Gastrocnemius medialis (tissue), 4 donors: ENCODE data around the gene RNF43. TPM values are rescaled to one million over a fixed set of nuclear protein-coding genes. Genes with fewer than 3 reads are reported as not detected.

Experiments used
- ATAC-seq, 2 donors: fragments of 150-250 bp; one replicate each; pipeline ENCODE4 v1.9.1; 2016
- DNase-seq, 2 donors: peaks; one replicate each; pipeline ENCODE4 v3.0.0-alpha.2; 2019
- H3K27ac ChIP-seq, 4 donors: fragments of 200-600 bp; sonication (generic); 1 replicate in 1 of 4; 2 replicates in 3 of 4; pipeline ENCODE4 v1.5.1; 2016 to 2018; ENCODE audit warnings: mild to moderate bottlenecking in 2 of 4, moderate library complexity in 1 of 4
- H3K27me3 ChIP-seq, 3 donors: fragments of 200-600 bp; sonication (generic) in 2 of 3; 1 replicate in 1 of 3; 2 replicates in 2 of 3; pipeline versions ENCODE4 v1.5.1 to v1.6.0; 2016 to 2019; ENCODE audit warnings: mild to moderate bottlenecking in 1 of 3, moderate library complexity in 1 of 3
- H3K36me3 ChIP-seq, 2 donors: fragments of 200-600 bp; sonication (generic) in 1 of 2; one replicate each; pipeline ENCODE4 v1.5.1; 2017 to 2018
- H3K4me1 ChIP-seq, 2 donors: fragments of 200-600 bp; sonication (generic) in 1 of 2; one replicate each; pipeline ENCODE4 v1.5.1; 2016 to 2017; ENCODE audit warnings: mild to moderate bottlenecking in 2 of 2
- H3K4me3 ChIP-seq, 4 donors: fragments of 200-600 bp; sonication (generic) in 3 of 4; 1 replicate in 1 of 4; 2 replicates in 3 of 4; pipeline ENCODE4 v1.5.1; 2016 to 2019; ENCODE audit warnings: mild to moderate bottlenecking in 2 of 4
- H3K9me3 ChIP-seq, 3 donors: fragments of 200-600 bp; sonication (generic) in 2 of 3; 1 replicate in 1 of 3; 2 replicates in 2 of 3; pipeline ENCODE4 v1.5.1; 2016 to 2019
- CTCF ChIP-seq, 5 experiments: fragments of 450-650 bp in 3 of 5; fragments of 200-600 bp in 2 of 5; sonication (generic) in 2 of 5; IDR thresholded peaks in 4 of 5; conservative IDR thresholded peaks in 1 of 5; 1 replicate in 4 of 5; 2 replicates in 1 of 5; pipeline ENCODE4 v1.5.1; 2016 to 2019; ENCODE audit warnings: antibody characterized with exemption in 5 of 5, mild to moderate bottlenecking in 3 of 5, moderate library complexity in 3 of 5
- POLR2A ChIP-seq, 2 donors: fragments of 450-650 bp; IDR thresholded peaks; one replicate each; pipeline ENCODE4 v1.6.1; 2017; ENCODE audit warnings: antibody characterized with exemption in 2 of 2, mild to moderate bottlenecking in 2 of 2, moderate library complexity in 2 of 2
- in situ Hi-C, 4 donors: fragments of 200-750 bp; cut with MboI; loops; one replicate each; pipeline versions ENCODE4 v1.15.0 to v1.8.0; 2017; ENCODE audit warnings: low sequenced_read_pairs in 4 of 4
- intact Hi-C: fragments of 100-400 bp; cut with DNase I; formaldehyde crosslinking; loops from one replicate; pipeline ENCODE4 v1.15.1; 2023; ENCODE audit warnings: low total_unique reads
- total RNA-seq, 4 donors: library from RNA; depleted of rRNA; stranded (reverse); fragments of >200 nt; gene quantifications; one replicate each; pipeline versions ENCODE4 v1.1.0 to v1.2.3, GENCODE V29; 2016

Gene RNF43
- total RNA-seq, 4 donors from 2014 or later: 0.20 TPM; not detected in 3

- TF ChIP-seq POLR2A (IDR thresholded peaks at IDR 0.05): no peak
- TF ChIP-seq CTCF (IDR thresholded peaks at IDR 0.05 in 4 of 5, conservative IDR thresholded peaks at IDR 0.05 in 1 of 5): no peak
- in situ Hi-C loops: no loop called here
- no peaks in the 10 kb centered on the region for H3K4me1 ChIP-seq
- H3K36me3 ChIP-seq: no peaks in the 10 kb centered on the region
- intact Hi-C loops: no loop called here
- no peak overlapping the region for H3K4me3 ChIP-seq
- H3K27ac ChIP-seq: no peak overlapping the region
- H3K9me3 ChIP-seq: no peaks in the 10 kb centered on the region
- no peak for DNase-seq
- H3K27me3 ChIP-seq: peaks cover 0 to 3% (median 0%) of the 10 kb centered on the region in 3 donors
- ATAC-seq: no peak
These were observed 25.9 kb downstream of the RNF43 start for GRCh38 chr17:58391302-58391984.

- Histone ChIP-seq H3K4me3 (no peak overlapping the region), H3K4me1 (no peaks in the 10 kb centered on the region), H3K27ac (no peak overlapping the region), H3K9me3 (no peaks in the 10 kb centered on the region), H3K36me3 (no peaks in the 10 kb centered on the region), H3K27me3 (peaks cover 0 to 3% (median 0%) of the 10 kb centered on the region in 3 donors)
- DNase-seq (no peak), ATAC-seq (no peak)
- TF ChIP-seq CTCF (IDR thresholded peaks at IDR 0.05 in 4 of 5, conservative IDR thresholded peaks at IDR 0.05 in 1 of 5): no peak
- TF ChIP-seq POLR2A (IDR thresholded peaks at IDR 0.05): no peak
- intact Hi-C loops: no loop called here
- in situ Hi-C loops: no loop called here
These were observed 26.4 kb downstream of the RNF43 start for GRCh38 chr17:58390884-58391283.

- TF ChIP-seq POLR2A (IDR thresholded peaks at IDR 0.05): no peak
- no peak for TF ChIP-seq CTCF (IDR thresholded peaks at IDR 0.05 in 4 of 5, conservative IDR thresholded peaks at IDR 0.05 in 1 of 5)
These were observed 28.8 kb downstream of the RNF43 start for GRCh38 chr17:58388302-58389190.

GRCh38 chr17:58387834-58388233 is 29.5 kb downstream of the RNF43 start:
- in situ Hi-C loops (no loop called here), intact Hi-C loops (no loop called here)
- H3K9me3 ChIP-seq: no peaks in the 10 kb centered on the region
- peaks cover 0 to 3% (median 0%) of the 10 kb centered on the region in 3 donors for H3K27me3 ChIP-seq
- no peaks in the 10 kb centered on the region for H3K4me1 ChIP-seq
- no peak for TF ChIP-seq POLR2A (IDR thresholded peaks at IDR 0.05)
- TF ChIP-seq CTCF (IDR thresholded peaks at IDR 0.05 in 4 of 5, conservative IDR thresholded peaks at IDR 0.05 in 1 of 5): no peak
- H3K27ac ChIP-seq: no peak overlapping the region
- ATAC-seq (no peak), DNase-seq (no peak)
- H3K4me3 ChIP-seq: no peak overlapping the region
- no peaks in the 10 kb centered on the region for H3K36me3 ChIP-seq

More at GRCh38 chr17:58388302-58389190, 28.8 kb downstream of the RNF43 start:
- Histone ChIP-seq H3K9me3 (no peaks in the 10 kb centered on the region), H3K4me3 (no peak overlapping the region), H3K36me3 (no peaks in the 10 kb centered on the region), H3K27ac (no peak overlapping the region), H3K4me1 (no peaks in the 10 kb centered on the region), H3K27me3 (peaks cover 0 to 3% (median 0%) of the 10 kb centered on the region in 3 donors)
- intact Hi-C loops (no loop called here), in situ Hi-C loops (no loop called here)
- ATAC-seq: no peak
- DNase-seq: no peak
